Inflammatory macrophage treated with lipopolysaccharide for 1 hour (primary cell): ENCODE results near the gene PTGES3L.
"Not testable (repeated sequence)": the region's sequence is repeated elsewhere in the genome, so short reads cannot be mapped to it uniquely, and the experiment has no call there.

Experiments used
- DNase-seq, 2 donors: peaks; one replicate each; pipeline ENCODE4 v3.0.0-alpha.2; 2020 to 2022

PTGES3L gene

GRCh38 chr17:43014020-43014648 is 34.3 kb upstream of the PTGES3L start:
- no peak for DNase-seq

GRCh38 chr17:43013296-43013695 is 33.4 kb upstream of the PTGES3L start:
- no peak for DNase-seq

- DNase-seq, result no peak
Observed at GRCh38 chr17:43011728-43012472, 32.0 kb upstream of the PTGES3L start.

- DNase-seq, result no peak
Observed at GRCh38 chr17:43010667-43011308, 30.9 kb upstream of the PTGES3L start.

GRCh38 chr17:43006639-43007551 is 27.0 kb upstream of the PTGES3L start, which contains the start of gene IFI35:
Gene IFI35, plus strand, starts transcription at chr17:43006784. Its CDS starts 164 bp downstream, at chr17:43006948.
- peak; percentile 77 to 91 for DNase-seq

- DNase-seq, result no peak
Observed at GRCh38 chr17:43003542-43004172, 23.8 kb upstream of the PTGES3L start.

- not testable (repeated sequence) for DNase-seq
Observed at GRCh38 chr17:43000894-43001293, 21.0 kb upstream of the PTGES3L start.

- DNase-seq, result no peak
Observed at GRCh38 chr17:42999003-42999525, 19.2 kb upstream of the PTGES3L start.

- DNase-seq, result peak; percentile 99 to 100
Observed at GRCh38 chr17:42997984-42998938, 18.4 kb upstream of the PTGES3L start, which contains the start of gene RPL27. Gene RPL27, plus strand, starts transcription at chr17:42998419. Its CDS starts 332 bp downstream, at chr17:42998751.

GRCh38 chr17:42997390-42997983 is 17.6 kb upstream of the PTGES3L start:
- no peak for DNase-seq

GRCh38 chr17:42993913-42994312 is 14.0 kb upstream of the PTGES3L start:
- not testable (repeated sequence) for DNase-seq

GRCh38 chr17:42992872-42993271 is 13.0 kb upstream of the PTGES3L start:
- no peak for DNase-seq

- DNase-seq, result no peak
Observed at GRCh38 chr17:42991471-42991870, 11.6 kb upstream of the PTGES3L start.

- no peak for DNase-seq
Observed at GRCh38 chr17:42989726-42990652, 10.1 kb upstream of the PTGES3L start.

- DNase-seq, result no peak
Observed at GRCh38 chr17:42989141-42989540, 9.3 kb upstream of the PTGES3L start.

- DNase-seq, result peak; percentile 87 to 88
Observed at GRCh38 chr17:42985225-42985624, 5.3 kb upstream of the PTGES3L start.

- DNase-seq, result no peak
Observed at GRCh38 chr17:42982266-42982665, 2.4 kb upstream of the PTGES3L start.

GRCh38 chr17:42980766-42981397 is 1.0 kb upstream of the PTGES3L start:
- no peak for DNase-seq
